T1000 (cell line): ENCODE measurements around the gene RAMP2.
"Not testable (repeated sequence)": the region's sequence is repeated elsewhere in the genome, so short reads cannot be mapped to it uniquely, and the experiment has no call there.

ENCODE experiments used
- DNase-seq: peaks from one replicate; lab custom pipeline; 2025; ENCODE audit warnings: mixed read lengths; lab: John Stamatoyannopoulos, UW

RAMP2 gene, protein sequence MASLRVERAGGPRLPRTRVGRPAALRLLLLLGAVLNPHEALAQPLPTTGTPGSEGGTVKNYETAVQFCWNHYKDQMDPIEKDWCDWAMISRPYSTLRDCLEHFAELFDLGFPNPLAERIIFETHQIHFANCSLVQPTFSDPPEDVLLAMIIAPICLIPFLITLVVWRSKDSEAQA

DNA sequence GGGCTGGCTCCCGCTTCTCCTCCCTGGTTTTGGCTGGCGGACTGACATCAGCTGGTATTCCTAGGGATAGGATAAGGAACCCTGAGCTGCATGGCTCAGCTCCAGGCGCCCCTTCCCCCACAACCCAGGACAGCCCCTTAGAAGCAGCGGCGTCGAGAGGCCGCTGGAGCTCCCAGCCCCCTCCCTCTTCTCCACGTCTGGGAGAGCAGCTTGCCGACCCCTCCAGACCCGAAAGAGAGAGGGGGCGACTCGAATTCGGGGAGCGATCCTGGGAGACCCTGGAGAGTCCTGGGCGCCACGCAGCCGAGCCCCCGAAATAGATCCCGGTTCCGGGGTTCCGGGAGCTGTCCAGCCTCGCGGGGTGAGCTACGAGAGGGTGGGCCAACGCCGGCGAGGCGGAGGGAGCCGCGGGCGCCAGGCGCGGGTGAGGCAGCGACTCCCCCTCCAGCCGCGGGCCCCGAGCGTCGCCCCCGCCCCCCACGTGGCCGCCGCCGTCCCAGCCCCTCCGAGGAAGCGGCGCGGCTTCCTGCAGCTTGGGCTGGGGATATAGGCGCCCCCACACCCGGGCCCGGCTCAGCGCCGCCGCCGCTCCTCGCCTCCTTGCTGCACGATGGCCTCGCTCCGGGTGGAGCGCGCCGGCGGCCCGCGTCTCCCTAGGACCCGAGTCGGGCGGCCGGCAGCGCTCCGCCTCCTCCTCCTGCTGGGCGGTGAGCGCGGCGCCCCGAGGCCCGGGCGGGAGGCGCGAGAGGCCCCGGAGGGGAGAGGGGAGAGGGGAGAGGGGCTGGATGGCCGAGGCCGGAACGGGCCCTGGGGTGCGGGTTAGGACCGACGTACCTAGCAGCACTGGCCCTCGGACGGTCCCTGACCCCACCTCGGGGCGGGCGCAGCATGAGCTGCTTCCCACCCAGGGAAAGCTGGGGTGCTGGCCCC lies at the start of gene RAMP2:
TSS of gene RAMP2 (plus strand) at position 576 of the 930 bp plus-strand sequence. CDS start at position 611, 35 bp downstream.
- no peak for DNase-seq

DNA sequence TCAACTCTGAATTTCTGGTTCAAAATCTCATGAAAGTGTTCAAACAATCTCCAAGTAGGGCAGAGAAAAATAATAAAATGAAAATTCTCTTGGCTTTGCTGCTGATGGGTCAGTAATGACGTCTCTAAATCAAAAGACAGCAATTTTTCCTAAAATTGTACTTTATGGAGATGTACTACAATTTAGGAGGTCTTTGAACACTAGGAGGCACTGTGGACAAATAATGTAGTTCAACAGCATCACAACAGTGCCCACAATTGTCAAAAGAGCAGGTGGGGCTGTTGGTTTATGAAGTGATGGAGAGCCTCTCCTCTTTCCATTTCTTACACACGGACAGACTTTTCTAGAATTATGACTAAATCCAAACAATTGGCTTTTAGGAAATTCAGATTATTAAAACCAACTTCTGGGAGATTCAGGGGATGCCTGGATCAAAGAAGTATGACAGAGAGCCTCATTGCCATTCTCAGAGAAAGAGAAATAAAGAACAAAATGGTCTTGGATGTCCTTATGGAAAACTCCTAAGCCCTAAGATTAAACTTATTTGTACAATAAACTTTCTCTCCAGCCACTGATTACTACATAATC lies 39.9 kb upstream of the RAMP2 start:
- no peak for DNase-seq

DNA sequence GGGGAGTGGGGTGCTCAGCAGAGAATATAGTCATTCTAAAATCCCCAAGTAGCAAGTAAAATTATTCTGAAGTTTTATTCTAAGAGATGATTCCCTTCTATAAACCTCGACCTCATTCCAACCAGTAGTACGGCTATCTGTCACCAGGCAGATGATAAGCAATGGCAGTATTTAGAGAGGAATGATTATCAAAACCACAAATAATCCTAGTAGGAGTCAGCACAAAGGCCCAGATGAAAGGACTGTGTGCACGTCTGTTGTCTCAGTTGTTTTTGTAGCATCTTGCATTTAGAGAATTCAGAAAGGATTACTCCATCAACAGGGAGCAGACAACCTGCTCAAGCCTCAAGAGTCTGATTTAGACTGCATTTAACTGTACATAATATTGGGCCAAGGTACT lies 37.4 kb upstream of the RAMP2 start:
- DNase-seq, result no peak

DNA sequence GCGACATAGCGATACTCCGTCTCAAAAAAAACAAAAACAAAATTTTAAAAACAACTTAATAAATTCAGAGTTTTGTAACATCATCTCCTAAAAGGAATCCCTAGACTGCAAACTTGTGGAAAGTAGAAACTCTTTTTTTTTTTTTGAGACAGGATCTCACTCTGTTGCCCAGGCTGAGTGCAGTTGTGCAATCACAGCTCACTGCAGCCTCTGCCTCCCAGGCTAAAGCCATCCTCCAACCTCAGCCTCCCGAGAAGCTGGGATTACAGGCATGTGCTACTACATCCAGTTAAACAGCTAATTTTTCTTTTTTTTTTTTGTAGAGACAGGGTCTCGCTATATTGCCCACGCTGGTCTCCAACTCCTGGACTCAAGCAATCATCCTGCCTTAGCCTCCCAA lies 35.9 kb upstream of the RAMP2 start:
- DNase-seq, result no peak

DNA sequence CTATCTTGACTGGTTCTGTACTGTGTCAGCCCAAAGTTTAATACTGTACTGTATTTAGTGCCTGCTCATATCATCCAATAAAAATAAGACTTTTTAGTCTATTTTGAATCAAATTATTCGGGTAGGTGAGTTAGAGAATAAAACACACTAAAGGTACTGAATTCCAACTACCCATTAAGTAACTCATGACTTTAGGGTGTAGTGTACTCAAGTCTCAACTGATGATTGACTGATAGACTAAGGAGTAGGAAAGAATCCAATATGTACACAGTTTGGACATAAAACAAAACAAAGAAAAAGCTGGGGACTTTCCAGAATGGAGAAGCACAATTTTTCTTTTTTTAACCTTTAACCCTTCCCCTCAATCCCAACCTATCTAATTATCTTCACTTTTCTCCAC lies 20.3 kb upstream of the RAMP2 start:
- DNase-seq, result no peak

DNA sequence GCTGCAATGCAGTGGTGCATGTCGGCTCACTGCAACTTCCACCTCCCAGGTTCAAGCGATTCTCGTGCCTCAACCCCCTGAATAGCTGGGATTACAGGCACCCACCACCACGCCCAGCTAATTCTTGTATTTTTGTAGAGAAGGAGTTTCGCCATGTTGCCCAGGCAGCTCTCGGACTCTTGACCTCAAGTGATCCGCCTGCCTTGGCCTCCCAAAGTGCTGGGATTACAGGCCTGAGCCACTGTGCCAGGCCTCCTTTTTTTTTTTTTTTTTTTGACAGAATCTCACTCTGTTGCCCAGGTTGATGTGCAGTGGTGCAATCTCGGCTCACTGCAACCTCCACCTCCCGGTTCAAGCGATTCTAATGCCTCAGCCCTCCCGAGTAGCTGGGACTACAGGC lies 18.1 kb upstream of the RAMP2 start:
- DNase-seq, result not testable (repeated sequence)

DNA sequence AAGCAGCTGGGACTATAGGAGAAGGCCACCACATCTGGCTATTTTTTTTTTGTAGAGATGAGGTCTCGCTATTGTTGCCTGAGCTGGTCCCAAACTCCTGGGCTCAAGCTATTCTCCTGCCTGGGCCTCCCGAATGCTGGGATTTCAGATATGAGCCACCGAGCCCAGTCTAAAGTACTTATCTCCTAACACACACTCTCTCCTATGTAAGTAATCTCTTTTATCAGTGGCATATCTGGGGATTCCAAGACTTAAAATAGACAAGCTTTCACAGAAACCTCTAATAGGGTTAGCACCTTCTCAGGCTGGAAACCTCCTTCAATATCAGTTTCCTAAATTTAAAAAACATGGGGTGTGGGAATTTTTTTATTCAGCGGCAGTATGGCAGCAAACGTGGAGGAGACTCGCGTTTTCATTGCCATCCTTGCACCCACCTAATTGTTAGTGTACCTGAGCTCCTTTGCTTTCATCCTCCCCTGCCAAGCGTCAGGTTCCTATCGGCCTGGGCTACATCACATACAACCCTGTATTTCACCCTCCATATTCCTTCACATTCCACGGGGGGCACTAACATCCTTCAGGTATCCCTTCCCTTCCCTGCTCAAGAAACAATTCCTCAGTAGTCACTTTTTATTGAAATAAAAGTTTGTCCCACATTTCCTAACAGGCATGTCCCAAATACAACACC lies 17.3 kb upstream of the RAMP2 start:
- no peak for DNase-seq

DNA sequence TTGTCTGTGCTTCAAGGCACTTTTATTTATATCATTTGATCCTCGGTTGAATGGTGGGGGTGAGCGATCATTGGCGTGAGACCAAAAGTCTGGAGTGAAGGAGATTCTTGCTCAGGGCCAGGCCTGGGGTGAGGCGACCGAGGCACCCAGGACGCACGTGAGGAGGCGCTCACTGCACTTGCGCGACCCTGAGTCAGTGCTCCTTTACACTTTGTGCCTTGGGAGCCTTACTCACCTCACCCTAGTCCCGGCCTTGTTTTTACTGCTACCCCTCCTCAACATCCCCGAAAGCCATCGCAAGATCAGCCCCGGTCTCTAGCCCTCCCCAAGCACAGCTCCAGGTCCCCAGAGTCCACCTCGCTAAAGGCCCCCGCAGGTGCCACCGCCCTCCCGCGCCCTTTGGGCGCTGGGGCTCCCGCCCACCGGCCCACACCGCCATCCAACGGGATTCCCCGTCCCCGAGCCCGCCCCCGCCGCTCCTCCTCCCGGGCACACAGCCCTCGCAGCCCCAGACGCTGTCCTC lies 16.7 kb upstream of the RAMP2 start:
- DNase-seq, result no peak

DNA sequence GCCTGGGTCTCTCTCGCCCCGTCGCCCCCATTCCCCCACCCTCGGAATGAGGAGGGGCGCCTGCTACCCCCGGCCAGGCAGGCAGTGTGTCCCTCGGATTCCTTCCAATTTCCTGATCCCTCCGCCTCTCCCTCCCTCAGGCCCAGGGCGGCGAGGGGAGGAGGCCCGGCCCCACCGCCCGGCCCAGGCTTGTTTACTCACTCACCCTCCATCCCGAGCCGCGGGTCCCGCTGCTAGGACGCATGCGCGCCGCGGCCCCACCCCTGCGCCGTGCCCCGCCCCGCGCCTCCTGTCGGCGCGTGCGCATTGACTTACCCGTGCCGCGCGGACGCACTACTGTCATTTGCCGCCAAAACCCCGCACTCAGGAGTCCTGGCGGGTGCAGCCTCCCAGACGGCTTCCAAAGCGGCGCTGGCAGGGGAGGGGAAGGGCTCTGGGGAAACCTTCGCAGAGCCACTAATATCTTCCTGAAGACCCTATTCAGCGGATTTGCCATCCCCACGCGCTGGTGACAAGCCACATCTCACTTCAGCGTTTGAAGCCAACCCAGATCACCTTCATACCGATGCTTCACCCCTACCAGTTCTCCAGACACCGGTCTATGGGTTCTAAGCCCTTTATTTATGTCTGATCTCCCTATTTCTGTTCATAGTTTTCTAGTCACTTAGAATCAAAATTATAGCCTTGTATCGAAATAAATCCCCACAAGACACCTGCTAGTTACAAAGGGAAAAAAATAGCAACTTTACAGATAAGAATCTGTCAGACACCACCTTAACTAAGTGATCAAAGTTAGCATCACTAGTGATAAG lies 16.0 kb upstream of the RAMP2 start, which contains the start of gene EZH1:
TSS of gene EZH1 (minus strand) at position 235 of the 812 bp plus-strand sequence. CDS start 16,099 bp downstream, outside the sequence.
- peak; percentile 95 for DNase-seq

DNA sequence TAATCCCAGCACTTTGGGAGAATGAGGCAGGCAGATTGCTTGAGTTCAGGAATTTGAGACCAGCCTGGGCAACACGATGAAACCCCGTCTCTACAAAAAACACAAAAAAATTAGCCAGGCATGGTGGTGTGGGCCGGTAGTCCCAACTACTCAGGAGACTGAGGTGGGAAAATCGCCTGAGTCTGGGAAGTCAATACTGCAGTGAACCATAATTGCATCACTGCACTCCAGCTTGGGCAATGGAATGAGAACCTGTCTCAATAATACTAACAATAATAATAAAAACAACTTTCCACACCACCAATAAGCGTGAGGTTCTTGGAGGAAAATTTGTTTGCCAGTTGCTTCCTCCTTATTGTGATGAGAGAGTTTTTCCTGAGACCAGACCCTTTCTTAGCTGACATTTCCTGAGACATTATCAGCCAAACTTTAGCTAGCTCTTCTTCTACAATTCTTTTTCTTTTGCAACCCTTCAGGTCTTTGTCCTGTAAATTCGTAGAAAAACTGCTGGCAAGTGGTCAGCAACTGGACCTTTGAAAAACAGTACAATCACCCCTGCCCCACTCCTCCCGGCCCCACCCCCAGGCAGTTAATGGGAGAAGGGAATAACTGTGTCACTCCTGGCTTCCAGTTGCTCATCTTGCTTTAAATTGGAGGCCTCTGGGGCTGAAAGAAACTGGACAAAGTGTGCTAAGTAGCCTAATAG lies 12.7 kb upstream of the RAMP2 start:
- no peak for DNase-seq

DNA sequence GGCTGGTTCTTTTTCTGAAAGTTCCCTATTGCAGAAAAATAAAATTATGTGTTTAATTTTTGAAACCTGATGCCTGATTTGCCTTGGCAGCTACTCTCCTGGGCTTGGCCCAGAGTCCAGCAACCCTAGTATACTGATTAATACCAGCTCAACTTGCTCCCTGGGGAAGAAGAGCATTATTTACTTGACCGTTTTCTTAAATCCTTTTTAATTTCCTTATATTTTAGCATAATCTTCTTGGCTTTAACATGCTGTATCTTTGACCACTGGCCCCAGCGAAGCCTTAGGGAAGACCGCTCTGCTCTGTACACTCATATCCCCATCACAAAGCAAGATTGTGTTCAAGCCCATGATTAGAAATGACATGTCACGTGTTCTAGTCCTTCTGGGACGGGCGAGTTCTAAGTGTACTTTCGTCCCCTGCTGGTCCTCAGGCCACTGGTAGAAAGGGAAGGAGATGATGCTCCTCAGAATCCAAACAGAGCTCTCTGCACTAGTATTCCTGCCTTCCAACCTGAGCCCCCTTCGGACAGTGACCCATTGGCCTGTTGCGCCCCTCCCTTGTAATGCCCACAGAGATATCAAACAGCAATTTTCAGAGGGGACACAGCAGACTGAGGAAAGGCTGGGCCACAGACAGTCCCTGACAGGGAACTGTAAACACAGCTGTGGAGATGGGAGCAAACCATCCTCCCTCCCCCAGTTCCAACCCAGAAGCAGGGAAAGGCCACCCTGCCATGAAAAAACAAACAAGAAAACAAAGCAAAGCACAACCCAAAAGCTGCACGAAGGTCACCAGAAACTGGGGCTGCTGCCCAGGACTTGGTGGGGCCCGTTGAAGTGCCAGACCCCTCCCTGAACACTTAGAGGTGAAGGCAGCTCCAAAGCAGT lies 11.9 kb upstream of the RAMP2 start:
- DNase-seq, result no peak

DNA sequence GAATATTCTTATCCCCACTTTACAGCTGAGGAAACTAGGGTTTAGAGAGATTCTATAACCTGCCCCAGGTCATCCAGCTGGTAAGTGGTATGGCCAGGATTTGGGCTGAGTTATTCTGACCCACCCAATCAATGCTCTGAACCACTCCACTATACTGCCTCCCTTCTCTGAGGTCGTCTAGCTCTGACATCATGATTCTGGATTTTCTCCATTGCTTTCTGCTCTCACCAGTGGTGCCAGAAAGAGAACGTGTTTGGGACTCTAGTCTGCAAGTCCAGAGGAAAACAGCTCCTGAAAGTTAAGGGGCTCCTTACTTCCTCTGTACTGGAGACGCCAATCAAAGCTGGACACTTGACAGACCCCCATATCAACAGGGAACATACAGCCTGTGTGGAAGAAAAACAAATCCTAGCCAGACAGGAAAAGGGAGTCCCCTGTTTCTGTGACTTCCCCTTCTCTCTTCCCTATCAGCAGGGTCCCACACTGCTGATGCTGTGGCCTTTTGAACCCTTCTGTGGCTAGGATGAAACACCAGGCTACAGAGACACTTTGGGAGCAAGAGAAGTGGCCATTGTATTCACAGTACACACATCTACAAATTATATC lies 10.2 kb upstream of the RAMP2 start:
- DNase-seq, result no peak

DNA sequence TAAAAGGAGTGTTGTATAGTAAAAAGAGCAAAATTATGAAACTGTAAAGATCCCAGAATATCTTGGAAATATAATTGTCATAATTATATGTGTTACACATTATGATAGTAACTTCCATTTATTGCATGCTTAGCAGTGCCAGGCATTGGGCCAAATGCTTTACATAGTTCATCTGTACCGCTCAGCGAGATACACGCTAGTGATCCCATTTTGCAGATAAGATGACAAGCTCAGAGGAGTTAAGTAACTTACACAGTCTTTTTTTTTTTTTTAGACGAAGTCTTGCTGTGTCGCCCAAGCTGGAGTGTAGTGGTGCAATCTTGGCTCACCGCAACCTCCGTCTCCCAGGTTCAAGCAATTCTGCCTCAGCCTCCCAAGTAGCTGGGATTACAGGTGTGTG lies 9.4 kb upstream of the RAMP2 start:
- DNase-seq, result no peak

DNA sequence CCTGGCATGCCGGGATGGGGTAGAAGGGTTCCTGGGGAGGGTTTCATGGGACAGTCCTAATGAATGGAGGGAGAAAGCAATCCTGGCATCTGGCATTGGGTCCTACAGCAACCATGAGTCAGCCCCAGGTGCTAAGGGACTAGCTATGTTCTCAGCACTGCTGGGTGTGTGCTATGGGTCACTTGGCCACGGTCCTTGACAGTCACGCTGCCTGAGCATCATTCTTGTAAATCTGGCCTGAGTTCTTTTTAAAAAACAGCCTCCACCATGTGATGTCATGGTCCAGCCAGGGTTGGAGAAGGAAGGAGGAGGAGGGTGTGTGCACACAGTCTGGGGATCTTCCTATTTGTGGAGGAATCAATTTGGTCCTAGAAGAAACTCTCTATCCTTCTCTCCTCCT lies 6.2 kb upstream of the RAMP2 start:
- peak; percentile 10 for DNase-seq

DNA sequence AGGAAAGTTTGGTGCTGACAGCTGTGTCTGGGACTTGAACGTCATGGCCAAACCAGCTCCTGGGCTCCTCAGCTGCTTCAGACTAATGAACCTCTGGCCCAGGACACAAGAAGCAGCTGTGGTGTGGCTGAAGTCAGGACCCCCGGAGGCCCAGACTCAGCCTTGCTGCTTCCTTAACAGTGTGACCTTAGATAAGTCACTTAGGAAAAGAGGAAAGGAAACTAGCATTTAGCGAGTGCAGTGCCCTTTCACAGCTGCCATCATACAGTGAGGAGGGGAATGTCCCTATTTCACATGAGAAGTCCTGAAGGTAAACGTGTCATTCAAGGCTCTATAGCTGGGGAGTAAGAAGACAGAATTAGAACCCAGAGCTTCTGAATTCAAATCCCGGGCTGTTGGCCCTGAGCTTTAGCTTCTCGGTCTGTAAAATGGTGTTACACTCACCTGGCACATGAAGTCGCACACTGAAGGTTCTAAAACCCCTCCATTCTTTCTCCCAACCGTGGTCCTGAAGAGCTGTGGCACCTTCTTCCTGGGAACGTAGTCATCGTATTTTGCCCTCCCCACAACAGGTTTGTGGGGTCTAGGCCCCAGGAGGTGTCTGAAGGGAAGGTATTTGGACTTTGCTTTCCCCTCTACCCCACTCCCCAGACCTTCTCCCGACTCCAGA lies 910 bp upstream of the RAMP2 start:
- DNase-seq, result no peak

DNA sequence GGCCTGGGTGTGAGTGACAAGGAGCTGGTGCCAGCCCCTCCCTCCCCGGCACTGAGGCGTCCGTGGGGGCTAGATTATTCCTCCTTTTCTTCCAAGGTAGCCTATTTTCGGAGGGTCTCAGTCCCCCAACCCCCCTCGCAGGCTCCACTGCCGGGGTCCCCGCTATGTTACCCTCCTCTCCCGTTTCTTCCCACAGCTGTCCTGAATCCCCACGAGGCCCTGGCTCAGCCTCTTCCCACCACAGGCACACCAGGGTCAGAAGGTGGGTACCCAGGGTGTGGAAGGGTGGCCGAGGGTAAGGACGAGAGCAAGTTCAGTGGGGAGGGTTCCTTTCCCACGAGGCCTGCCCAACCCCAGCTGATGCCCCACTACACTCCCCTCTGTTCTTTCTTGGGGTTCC lies 611 bp downstream of the RAMP2 start:
- DNase-seq, result no peak

DNA sequence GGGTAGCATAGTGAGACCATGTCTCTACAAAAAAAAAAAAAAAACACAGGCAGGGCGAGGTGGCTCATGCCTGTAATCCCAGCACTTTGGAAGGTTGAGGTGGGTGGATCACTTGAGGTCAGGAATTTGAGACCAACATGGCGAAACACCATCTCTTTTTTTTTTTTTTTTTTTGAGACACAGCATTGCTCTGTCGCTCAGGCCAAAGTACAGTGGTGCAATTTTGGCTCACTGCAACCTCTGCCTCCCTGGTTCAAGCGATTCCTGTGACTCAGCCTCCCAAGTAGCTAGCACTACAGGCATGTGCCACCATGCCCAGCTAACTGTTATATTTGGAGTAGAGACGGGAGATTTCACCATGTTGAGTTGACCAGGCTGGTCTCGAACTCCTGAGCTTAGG lies 5.1 kb downstream of the RAMP2 start:
- DNase-seq, result no peak

DNA sequence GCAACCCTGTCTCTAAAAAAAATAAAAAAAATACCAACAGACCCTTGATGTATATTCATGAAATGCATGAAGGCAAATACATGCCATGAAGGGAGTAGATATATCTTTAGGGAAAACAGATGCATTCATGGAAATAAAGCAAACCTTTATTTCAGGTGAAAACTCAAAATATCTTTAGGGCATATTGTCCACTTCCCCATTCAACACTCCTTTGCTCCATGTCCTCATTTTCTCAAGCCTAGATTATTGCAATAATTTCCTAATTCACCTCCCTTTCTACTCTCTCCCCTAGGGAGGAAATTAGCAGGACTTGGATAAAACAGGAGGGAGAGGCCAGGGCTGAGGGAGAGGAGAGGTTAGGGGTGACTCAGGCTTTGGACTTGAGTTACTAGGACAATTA lies 6.5 kb downstream of the RAMP2 start:
- no peak for DNase-seq

DNA sequence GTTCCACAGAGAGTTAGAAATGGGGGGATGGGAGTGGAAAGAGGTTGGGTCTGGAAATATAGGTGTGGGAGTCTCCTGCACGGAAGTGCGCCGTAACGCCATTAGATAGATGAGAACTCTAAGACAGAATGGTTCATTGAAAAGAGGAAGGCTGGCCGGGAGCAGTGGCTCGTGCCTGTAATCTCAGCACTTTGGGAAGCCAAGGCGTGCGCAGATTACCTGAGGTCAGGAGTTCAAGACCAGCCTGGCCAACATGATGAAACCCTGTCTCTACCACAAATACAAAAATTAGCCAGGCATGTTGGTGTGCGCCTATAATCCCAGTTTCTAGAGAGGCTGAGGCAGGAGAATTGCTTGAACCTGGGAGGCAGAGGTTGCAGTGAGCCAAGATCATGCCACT lies 7.0 kb downstream of the RAMP2 start:
- not testable (repeated sequence) for DNase-seq
